Type B pancreatic cell (in vitro differentiated cells): ENCODE measurements around the gene FRMD1. TPM values are rescaled to one million over a fixed set of nuclear protein-coding genes. Genes with fewer than 3 reads are reported as not detected.

Source experiments
- DNase-seq: peaks from one replicate; pipeline ENCODE4 v3.0.0; 2021; ENCODE audit warnings: mixed read lengths; ENCODE audit not compliant: unreplicated experiment; ENCODE audit errors: extremely low spot score
- H3K27ac Mint-ChIP-seq: 2 replicates; pipeline ENCODE4 v1.8.0; 2021; ENCODE audit warnings: mild to moderate bottlenecking, mixed read lengths
- H3K27me3 Mint-ChIP-seq: 2 replicates; pipeline ENCODE4 v1.8.0; 2021; ENCODE audit warnings: mixed read lengths
- H3K36me3 Mint-ChIP-seq: 2 replicates; pipeline ENCODE4 v1.8.0; 2021; ENCODE audit warnings: mixed read lengths
- H3K4me1 Mint-ChIP-seq: one replicate; pipeline ENCODE4 v1.8.0; 2021; ENCODE audit warnings: mixed read lengths; ENCODE audit not compliant: unreplicated experiment
- H3K4me3 Mint-ChIP-seq: 2 replicates; pipeline ENCODE4 v1.8.0; 2021; ENCODE audit warnings: mild to moderate bottlenecking, mixed read lengths
- H3K9me3 Mint-ChIP-seq: 2 replicates; pipeline ENCODE4 v1.8.0; 2021; ENCODE audit warnings: mixed read lengths
- CTCF ChIP-seq: fragments of 200-600 bp; sonication (generic); conservative IDR thresholded peaks from 2 replicates; pipeline ENCODE4 v1.5.0; 2021; ENCODE audit warnings: antibody characterized with exemption, mild to moderate bottlenecking
- total RNA-seq: library from RNA; stranded (reverse); gene quantifications from 2 replicates; pipeline ENCODE4 v1.2.1, GENCODE V29; 2021; ENCODE audit warnings: low replicate concordance

Gene FRMD1
- total RNA-seq, 1 donor from 2014 or later: 0.17 TPM

- TF ChIP-seq CTCF: no peak
- Mint-ChIP-seq H3K9me3 (no peaks in the 10 kb centered on the region), H3K4me1 (no peaks in the 10 kb centered on the region), H3K27me3 (no peaks in the 10 kb centered on the region), H3K4me3 (no peak overlapping the region), H3K36me3 (no peaks in the 10 kb centered on the region), H3K27ac (no peak overlapping the region)
- DNase-seq: no peak
Measured at GRCh38 chr6:168042426-168043192, 36.4 kb downstream of the FRMD1 start.

DNA sequence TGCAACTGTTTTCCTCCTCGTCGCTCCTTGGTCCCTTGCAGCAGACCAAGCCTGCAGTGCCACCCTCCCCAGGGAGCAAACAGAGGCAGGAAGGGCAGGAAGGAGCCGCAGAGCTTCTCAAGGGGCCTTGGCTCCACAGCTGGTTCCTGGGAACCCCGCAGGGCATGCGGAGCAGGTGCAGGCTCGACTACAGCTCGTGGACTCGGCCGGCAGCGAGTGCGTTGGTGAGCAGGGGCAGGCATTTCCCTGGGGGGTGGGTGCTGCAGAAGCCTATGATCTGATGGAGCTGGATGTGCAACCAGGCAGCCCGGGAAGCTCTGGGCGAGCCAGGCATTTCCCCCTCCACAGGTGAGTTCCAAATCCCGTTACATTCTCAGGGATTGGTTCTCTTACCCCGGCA is 37.1 kb downstream of the FRMD1 start:
- DNase-seq: no peak
- TF ChIP-seq CTCF: no peak
- Mint-ChIP-seq H3K36me3 (no peaks in the 10 kb centered on the region), H3K4me3 (no peak overlapping the region), H3K4me1 (no peaks in the 10 kb centered on the region), H3K27me3 (no peaks in the 10 kb centered on the region), H3K9me3 (peaks cover 4% of the 10 kb centered on the region), H3K27ac (no peak overlapping the region)

- Mint-ChIP-seq H3K27ac (no peak overlapping the region), H3K27me3 (peaks cover 2% of the 10 kb centered on the region), H3K36me3 (no peaks in the 10 kb centered on the region), H3K9me3 (peaks cover 4% of the 10 kb centered on the region), H3K4me1 (peaks cover 3% of the 10 kb centered on the region), H3K4me3 (no peak overlapping the region)
- DNase-seq: no peak
- TF ChIP-seq CTCF: no peak
Measured at GRCh38 chr6:168040856-168041496, 38.0 kb downstream of the FRMD1 start.

DNA sequence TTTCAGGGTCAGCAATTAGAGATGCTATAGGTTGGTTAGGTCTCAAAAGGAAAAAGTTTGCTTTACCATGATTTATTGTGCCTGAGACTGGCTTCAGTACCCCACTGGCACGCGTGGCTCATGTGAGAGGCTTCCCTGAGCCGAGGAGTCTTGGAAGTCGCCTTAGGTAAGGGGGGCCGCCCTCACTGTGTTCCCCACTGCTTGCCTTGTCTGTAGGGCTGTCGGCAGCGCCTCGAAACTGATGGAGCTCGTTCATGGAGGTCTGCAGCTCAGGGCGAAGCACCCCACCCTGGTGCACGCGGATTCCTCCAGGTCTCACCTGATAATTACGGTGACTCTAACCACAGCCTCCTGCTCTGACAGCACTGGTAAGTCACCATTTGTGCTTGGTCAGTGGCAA is 39.2 kb downstream of the FRMD1 start:
- Mint-ChIP-seq H3K27ac (no peak overlapping the region), H3K4me3 (no peak overlapping the region), H3K4me1 (peaks cover 13% of the 10 kb centered on the region), H3K27me3 (peaks cover 9% of the 10 kb centered on the region), H3K9me3 (peaks cover 4% of the 10 kb centered on the region), H3K36me3 (no peaks in the 10 kb centered on the region)
- TF ChIP-seq CTCF: no peak
- DNase-seq: no peak

DNA sequence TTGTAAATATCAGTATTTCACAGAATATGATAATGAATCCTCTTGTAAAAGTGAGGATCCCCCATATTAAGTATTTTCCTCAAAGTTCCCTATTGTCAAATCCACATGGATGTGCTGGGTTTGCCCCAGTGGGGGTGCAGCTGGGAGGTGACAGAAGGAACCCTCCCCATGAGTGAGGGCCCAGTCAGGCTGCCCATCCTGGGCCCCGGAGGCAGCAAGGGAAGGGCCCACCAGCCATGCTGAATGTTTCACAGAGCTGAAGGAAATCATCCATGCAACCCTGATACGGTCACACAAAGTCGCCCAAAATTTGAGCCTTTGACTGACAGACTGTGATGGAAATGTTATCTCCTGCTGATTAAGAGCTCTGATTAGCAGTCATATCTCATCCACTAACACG is 39.7 kb downstream of the FRMD1 start:
- no peak for TF ChIP-seq CTCF
- Mint-ChIP-seq H3K4me3 (no peak overlapping the region), H3K36me3 (no peaks in the 10 kb centered on the region), H3K9me3 (peaks cover 4% of the 10 kb centered on the region), H3K27ac (no peak overlapping the region), H3K4me1 (peaks cover 13% of the 10 kb centered on the region), H3K27me3 (peaks cover 9% of the 10 kb centered on the region)
- DNase-seq: no peak
